H7 (cell line): ENCODE data around the gene NUTM2B. TPM values are rescaled to one million over a fixed set of nuclear protein-coding genes. Genes with fewer than 3 reads are reported as not detected.
"Not testable (repeated sequence)": the region's sequence is repeated elsewhere in the genome, so short reads cannot be mapped to it uniquely, and the experiment has no call there.

Source experiments
- DNase-seq: peaks from one replicate; pipeline ENCODE4 v3.0.0; 2012
- H3K27me3 ChIP-seq: 2 replicates; pipeline ENCODE4 v1.6.0; 2011; ENCODE audit warnings: mild to moderate bottlenecking, low read length; ENCODE audit not compliant: control insufficient read depth, insufficient read depth
- H3K36me3 ChIP-seq: replicated peaks from 2 replicates; pipeline ENCODE4 v1.5.1; 2011; ENCODE audit warnings: low read length; ENCODE audit not compliant: control insufficient read depth, insufficient read depth
- H3K4me3 ChIP-seq: 2 replicates; pipeline ENCODE4 v1.5.1; 2011; ENCODE audit warnings: low read depth, mild to moderate bottlenecking, control low read depth, low read length, moderate library complexity; ENCODE audit not compliant: insufficient read depth
- total RNA-seq: library from RNA; depleted of rRNA; stranded (reverse); fragments of >200 nt; shearing (Covaris generic); gene quantifications from 2 replicates; pipeline ENCODE4 v1.2.3, GENCODE V29; 2014; rRNA removed

NUTM2B gene
- total RNA-seq, 1 experiment from 2014 or later, result 0.59 TPM

- not testable (repeated sequence) for H3K27me3 ChIP-seq, H3K36me3 ChIP-seq, H3K4me3 ChIP-seq
- DNase-seq, result peak; percentile 20
These were observed 2.6 kb upstream of the NUTM2B start for GRCh38 chr10:79700381-79700944.

GRCh38 chr10:79707017-79707416 lies 4.0 kb downstream of the NUTM2B start:
- not testable (repeated sequence) for DNase-seq, H3K36me3 ChIP-seq, H3K4me3 ChIP-seq

GRCh38 chr10:79714976-79715375 lies 11.9 kb downstream of the NUTM2B start:
- not testable (repeated sequence) for H3K27me3 ChIP-seq, H3K36me3 ChIP-seq, H3K4me3 ChIP-seq, DNase-seq

More at GRCh38 chr10:79707017-79707416, 4.0 kb downstream of the NUTM2B start:
- H3K27me3 ChIP-seq, result not testable (repeated sequence)

- not testable (repeated sequence) for H3K4me3 ChIP-seq, H3K27me3 ChIP-seq, DNase-seq, H3K36me3 ChIP-seq
These were observed 14.0 kb downstream of the NUTM2B start for GRCh38 chr10:79716917-79717579.

- not testable (repeated sequence) for H3K27me3 ChIP-seq, H3K4me3 ChIP-seq, H3K36me3 ChIP-seq, DNase-seq
These were observed 17.0 kb downstream of the NUTM2B start for GRCh38 chr10:79720000-79720399.

GRCh38 chr10:79726620-79727019 lies 23.6 kb downstream of the NUTM2B start:
- DNase-seq, H3K36me3 ChIP-seq, H3K4me3 ChIP-seq, H3K27me3 ChIP-seq: not testable (repeated sequence)

GRCh38 chr10:79744844-79745243 lies 41.8 kb downstream of the NUTM2B start:
- H3K36me3 ChIP-seq, H3K4me3 ChIP-seq, H3K27me3 ChIP-seq, DNase-seq: not testable (repeated sequence)

- not testable (repeated sequence) for H3K4me3 ChIP-seq, DNase-seq, H3K36me3 ChIP-seq, H3K27me3 ChIP-seq
These were observed 45.5 kb downstream of the NUTM2B start for GRCh38 chr10:79748510-79748909.

GRCh38 chr10:79753601-79754000 lies 50.6 kb downstream of the NUTM2B start:
- H3K4me3 ChIP-seq, H3K36me3 ChIP-seq, DNase-seq, H3K27me3 ChIP-seq: not testable (repeated sequence)

- H3K4me3 ChIP-seq, H3K27me3 ChIP-seq, DNase-seq: not testable (repeated sequence)
These were observed 55.4 kb downstream of the NUTM2B start for GRCh38 chr10:79758297-79758993.

More at GRCh38 chr10:79758297-79758993, 55.4 kb downstream of the NUTM2B start:
- not testable (repeated sequence) for H3K36me3 ChIP-seq

Other genes with a start within 250 kb of the NUTM2B start
- 0.73 and 0.74 TPM in 2 replicates for gene EIF5AL1, start 190.7 kb upstream of the NUTM2B start, total RNA-seq
- gene SFTPA2, start 142.8 kb upstream of the NUTM2B start, total RNA-seq, result not detected in 2 replicates
- gene SFTPA1, start 92.3 kb upstream of the NUTM2B start, total RNA-seq, result not detected in 2 replicates
- gene NUTM2E, start 123.5 kb downstream of the NUTM2B start, total RNA-seq, result 0.10 and 0.15 TPM in 2 replicates
- gene SFTPD, start 245.9 kb downstream of the NUTM2B start, total RNA-seq, result 0.21 and 1.5 TPM in 2 replicates